AG04449 (cell line): ENCODE data around the gene CEP41.

Source experiments
- CTCF ChIA-PET: fragments of 350-600 bp; formaldehyde crosslinking; extraction: SDS; loops from one replicate; lab custom pipeline; 2021; ENCODE audit warnings: antibody characterized with exemption; lab: Yijun Ruan, JAX
- POLR2A ChIA-PET: fragments of 400-600, 350-600 bp; formaldehyde crosslinking; extraction: SDS; loops from one replicate; lab custom pipeline; 2020; ENCODE audit warnings: antibody characterized with exemption, inconsistent platforms; lab: Yijun Ruan, JAX
- DNase-seq: peaks from one replicate; pipeline ENCODE4 v3.0.0-alpha.2; 2010; ENCODE audit warnings: low read depth, low spot score
- H3K4me3 ChIP-seq: 2 replicates; pipeline ENCODE4 v1.5.1; 2011; ENCODE audit warnings: low read depth, mild to moderate bottlenecking, control low read depth, low read length
- TF ChIP-seq, protein P1 (sequence below): IDR thresholded peaks from one replicate; pipeline ENCODE4 v1.5.1; 2011; ENCODE audit warnings: mild to moderate bottlenecking, moderate library complexity, low read length, control low read depth, inconsistent platforms; ENCODE audit not compliant: insufficient read depth; ENCODE audit errors: missing control alignments

CEP41 gene

DNA sequence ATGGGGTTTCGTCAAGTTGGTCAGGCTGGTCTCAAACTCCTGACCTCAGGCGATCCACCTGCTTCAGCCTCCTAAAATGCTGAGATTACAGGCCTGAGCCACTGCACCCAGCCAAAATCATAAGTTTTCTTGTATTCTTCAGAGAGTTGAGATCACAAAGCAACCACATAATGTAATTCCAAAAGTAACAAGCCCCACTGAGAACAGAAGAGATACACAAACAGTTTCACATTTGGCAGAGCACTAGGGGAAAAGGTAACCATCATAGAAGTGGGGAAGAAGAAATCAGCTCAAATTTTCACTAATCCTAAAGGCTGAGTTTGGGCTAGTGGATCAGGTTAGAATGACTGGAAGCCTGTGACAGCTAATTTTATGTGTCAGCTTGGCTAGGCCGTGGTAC, 5.4 kb upstream of the CEP41 start:
- no peak for DNase-seq
- H3K4me3 ChIP-seq: no peak overlapping the region
- TF ChIP-seq, protein P1, sequence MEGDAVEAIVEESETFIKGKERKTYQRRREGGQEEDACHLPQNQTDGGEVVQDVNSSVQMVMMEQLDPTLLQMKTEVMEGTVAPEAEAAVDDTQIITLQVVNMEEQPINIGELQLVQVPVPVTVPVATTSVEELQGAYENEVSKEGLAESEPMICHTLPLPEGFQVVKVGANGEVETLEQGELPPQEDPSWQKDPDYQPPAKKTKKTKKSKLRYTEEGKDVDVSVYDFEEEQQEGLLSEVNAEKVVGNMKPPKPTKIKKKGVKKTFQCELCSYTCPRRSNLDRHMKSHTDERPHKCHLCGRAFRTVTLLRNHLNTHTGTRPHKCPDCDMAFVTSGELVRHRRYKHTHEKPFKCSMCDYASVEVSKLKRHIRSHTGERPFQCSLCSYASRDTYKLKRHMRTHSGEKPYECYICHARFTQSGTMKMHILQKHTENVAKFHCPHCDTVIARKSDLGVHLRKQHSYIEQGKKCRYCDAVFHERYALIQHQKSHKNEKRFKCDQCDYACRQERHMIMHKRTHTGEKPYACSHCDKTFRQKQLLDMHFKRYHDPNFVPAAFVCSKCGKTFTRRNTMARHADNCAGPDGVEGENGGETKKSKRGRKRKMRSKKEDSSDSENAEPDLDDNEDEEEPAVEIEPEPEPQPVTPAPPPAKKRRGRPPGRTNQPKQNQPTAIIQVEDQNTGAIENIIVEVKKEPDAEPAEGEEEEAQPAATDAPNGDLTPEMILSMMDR: no peak
- POLR2A ChIA-PET: no interaction called here
- CTCF ChIA-PET: no interaction called here

GRCh38 chr7:130444751-130445407, 4.1 kb upstream of the CEP41 start:
- H3K4me3 ChIP-seq: no peak overlapping the region
- TF ChIP-seq, protein P1: no peak
- no peak for DNase-seq
- CTCF ChIA-PET: no interaction called here
- POLR2A ChIA-PET: no interaction called here

- DNase-seq: no peak
- no peak overlapping the region for H3K4me3 ChIP-seq
- ChIA-PET CTCF (no interaction called here), POLR2A (no interaction called here)
- TF ChIP-seq, protein P1: no peak
Observed at GRCh38 chr7:130444234-130444633, 3.4 kb upstream of the CEP41 start.

GRCh38 chr7:130442601-130443000, 1.8 kb upstream of the CEP41 start:
- H3K4me3 ChIP-seq: no peak overlapping the region
- POLR2A ChIA-PET: no interaction called here
- no peak for DNase-seq
- CTCF ChIA-PET: no interaction called here
- TF ChIP-seq, protein P1: no peak

DNA sequence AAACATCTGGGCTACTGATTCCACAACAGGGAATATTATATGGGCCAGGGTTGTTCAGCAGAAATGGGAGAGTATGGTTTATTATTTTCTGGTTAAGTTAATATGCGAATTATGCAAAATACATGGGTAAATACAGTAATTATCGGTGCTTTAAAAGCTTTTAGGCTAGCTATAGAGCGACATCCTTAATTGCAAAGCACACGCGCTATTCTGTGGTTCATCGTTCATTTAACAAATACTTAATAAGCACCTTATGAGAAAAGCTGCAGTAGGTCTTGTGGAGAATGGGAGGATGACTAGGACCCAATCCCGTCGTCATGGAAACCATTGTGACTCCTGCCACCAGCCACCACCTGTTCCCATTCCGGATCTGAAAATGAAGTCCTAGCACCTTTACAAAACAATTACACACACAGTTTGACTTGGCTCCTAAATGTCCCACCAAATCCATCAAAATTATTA, 623 bp upstream of the CEP41 start:
- TF ChIP-seq, protein P1: no peak
- CTCF ChIA-PET: interaction anchor here (0.8 to 1.1 kb wide), 3 partner anchors 12 to 370 kb away, joined by 3 read pairs; no protein-coding TSS in a partner anchor
- peak overlapping the region; percentile 84 for H3K4me3 ChIP-seq
- no peak for DNase-seq
- POLR2A ChIA-PET: interaction anchor here (0.7 to 0.8 kb wide), 2 partner anchors 85 to 180 kb away, joined by 3 read pairs; no protein-coding TSS in a partner anchor

DNA sequence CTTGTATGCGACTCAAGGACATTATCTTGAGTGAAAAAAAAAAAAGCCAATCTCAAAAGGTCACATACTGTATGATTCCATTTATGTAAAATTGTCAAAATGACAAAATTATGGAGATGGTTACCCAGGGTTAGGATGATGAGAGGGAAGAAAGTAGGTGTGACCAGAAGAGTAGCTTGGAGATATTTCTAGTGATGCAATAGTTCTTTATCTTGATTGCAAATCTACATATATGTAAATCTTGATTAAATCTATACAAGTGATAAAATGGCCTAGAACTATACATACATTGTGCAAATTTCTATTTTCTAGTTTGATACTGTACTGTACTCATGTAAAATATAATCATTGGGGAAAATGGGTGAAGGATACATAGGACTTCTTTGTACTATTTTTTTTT, 4.6 kb downstream of the CEP41 start:
- no peak for DNase-seq
- POLR2A ChIA-PET: no interaction called here
- H3K4me3 ChIP-seq: no peak overlapping the region
- TF ChIP-seq, protein P1: no peak
- CTCF ChIA-PET: interaction anchor here (1.5 kb wide), 1 partner anchor 12 kb away, joined by 5 read pairs; no protein-coding TSS in a partner anchor
